ENCODE results near the gene KLHL40.
A peak's percentile ranks its signal among the peaks of the same experiment; 100 is the strongest.

The KLHL40 gene, protein sequence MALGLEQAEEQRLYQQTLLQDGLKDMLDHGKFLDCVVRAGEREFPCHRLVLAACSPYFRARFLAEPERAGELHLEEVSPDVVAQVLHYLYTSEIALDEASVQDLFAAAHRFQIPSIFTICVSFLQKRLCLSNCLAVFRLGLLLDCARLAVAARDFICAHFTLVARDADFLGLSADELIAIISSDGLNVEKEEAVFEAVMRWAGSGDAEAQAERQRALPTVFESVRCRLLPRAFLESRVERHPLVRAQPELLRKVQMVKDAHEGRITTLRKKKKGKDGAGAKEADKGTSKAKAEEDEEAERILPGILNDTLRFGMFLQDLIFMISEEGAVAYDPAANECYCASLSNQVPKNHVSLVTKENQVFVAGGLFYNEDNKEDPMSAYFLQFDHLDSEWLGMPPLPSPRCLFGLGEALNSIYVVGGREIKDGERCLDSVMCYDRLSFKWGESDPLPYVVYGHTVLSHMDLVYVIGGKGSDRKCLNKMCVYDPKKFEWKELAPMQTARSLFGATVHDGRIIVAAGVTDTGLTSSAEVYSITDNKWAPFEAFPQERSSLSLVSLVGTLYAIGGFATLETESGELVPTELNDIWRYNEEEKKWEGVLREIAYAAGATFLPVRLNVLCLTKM

DNA sequence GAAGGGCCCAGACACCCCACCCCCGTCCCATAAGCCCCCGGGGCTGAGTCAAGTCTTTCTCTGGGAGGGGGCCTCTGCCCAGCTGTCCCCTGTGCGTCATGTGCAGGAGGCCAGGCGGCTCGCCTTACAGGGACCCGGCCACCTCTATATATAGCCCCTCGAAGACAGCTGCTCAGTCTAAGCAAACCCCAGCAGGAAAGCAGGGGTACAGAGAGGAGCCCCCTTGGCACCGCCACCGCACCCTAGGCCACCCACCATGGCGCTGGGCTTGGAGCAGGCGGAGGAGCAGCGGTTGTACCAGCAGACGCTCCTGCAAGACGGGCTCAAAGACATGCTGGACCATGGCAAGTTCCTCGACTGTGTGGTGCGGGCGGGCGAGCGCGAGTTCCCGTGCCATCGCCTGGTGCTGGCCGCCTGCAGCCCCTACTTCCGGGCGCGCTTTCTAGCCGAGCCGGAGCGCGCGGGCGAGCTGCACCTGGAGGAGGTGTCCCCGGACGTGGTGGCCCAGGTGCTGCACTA is at the start of gene KLHL40:
TSS of gene KLHL40 (plus strand) at position 175 of the 519 bp plus-strand sequence. CDS start at position 257, 82 bp downstream.
- DNase-seq (ENCODE audit: low spot score in 2 of 2) (no peak), ATAC-seq (no peak)
- Mint-ChIP-seq H3K36me3 (no peaks in the 10 kb centered on the region), H3K27ac (no peak within 1 kb of the TSS), H3K4me3 (peak within 1 kb of the TSS; percentile 9), H3K9me3 (no peaks in the 10 kb centered on the region), H3K4me1 (peaks cover 8% of the 10 kb centered on the region)

DNA sequence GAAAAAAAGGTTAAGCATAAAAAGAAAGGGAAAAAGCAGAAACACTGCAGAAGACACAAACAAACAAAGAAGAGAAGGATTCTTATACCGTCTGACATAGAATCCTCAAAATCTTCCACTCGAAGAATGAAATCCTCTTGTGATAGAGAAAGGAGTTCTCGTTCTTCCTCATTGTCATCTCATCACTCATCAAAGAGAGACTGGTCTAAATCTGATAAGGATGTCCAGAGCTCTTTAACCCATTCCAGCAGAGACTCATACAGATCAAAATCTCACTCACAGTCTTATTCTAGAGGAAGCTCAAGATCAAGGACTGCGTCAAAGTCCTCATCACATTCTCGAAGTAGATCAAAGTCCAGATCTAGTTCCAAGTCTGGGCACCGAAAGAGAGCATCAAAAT is 48.3 kb upstream of the KLHL40 start:
- Mint-ChIP-seq H3K27ac (no peak overlapping the region), H3K4me3 (no peak overlapping the region), H3K4me1 (peaks cover 5% of the 10 kb centered on the region), H3K36me3 (no peaks in the 10 kb centered on the region), H3K9me3 (no peaks in the 10 kb centered on the region)
- ATAC-seq, result no peak
- no peak for DNase-seq (ENCODE audit: low spot score in 2 of 2)

DNA sequence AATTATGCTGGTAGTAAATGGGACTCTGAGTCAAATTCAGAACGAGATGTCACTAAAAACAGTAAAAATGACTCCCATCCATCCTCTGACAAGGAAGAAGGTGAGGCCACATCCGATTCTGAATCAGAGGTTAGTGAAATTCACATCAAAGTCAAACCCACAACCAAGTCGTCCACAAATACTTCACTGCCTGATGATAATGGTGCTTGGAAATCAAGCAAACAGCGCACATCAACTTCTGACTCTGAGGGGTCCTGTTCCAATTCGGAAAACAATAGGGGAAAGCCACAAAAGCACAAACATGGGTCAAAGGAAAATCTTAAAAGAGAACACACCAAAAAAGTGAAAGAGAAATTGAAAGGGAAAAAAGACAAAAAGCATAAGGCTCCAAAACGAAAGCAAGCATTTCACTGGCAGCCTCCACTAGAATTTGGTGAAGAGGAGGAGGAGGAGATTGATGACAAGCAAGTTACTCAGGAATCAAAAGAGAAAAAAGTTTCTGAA is 46.9 kb upstream of the KLHL40 start:
- no peak overlapping the region for H3K4me3 Mint-ChIP-seq
- ATAC-seq, result peak; percentile 95
- no peaks in the 10 kb centered on the region for H3K9me3 Mint-ChIP-seq
- no peaks in the 10 kb centered on the region for H3K36me3 Mint-ChIP-seq
- H3K27ac Mint-ChIP-seq, result no peak overlapping the region
- peak; percentile 14 to 73 for DNase-seq (ENCODE audit: low spot score in 2 of 2)
- H3K4me1 Mint-ChIP-seq, result peaks cover 5% of the 10 kb centered on the region

DNA sequence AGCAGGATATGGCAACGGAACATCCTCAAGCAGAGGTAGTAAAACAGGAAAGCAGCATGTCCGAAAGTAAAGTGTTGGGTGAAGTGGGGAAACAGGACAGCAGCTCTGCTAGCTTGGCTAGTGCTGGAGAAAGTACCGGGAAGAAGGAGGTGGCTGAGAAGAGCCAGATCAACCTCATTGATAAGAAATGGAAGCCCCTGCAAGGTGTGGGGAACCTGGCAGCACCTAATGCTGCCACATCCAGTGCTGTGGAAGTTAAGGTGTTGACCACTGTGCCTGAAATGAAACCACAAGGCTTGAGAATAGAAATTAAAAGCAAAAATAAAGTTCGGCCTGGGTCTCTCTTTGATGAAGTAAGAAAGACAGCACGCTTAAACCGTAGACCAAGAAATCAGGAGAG is 46.1 kb upstream of the KLHL40 start:
- ATAC-seq, result no peak
- DNase-seq (ENCODE audit: low spot score in 2 of 2), result no peak
- Mint-ChIP-seq H3K4me3 (no peak overlapping the region), H3K27ac (no peak overlapping the region), H3K36me3 (no peaks in the 10 kb centered on the region), H3K4me1 (no peaks in the 10 kb centered on the region), H3K9me3 (no peaks in the 10 kb centered on the region)

- DNase-seq (ENCODE audit: low spot score in 2 of 2) (no peak), ATAC-seq (no peak)
- H3K4me3 Mint-ChIP-seq, result no peak overlapping the region
- H3K27ac Mint-ChIP-seq, result peak overlapping the region; percentile 72
- no peaks in the 10 kb centered on the region for H3K9me3 Mint-ChIP-seq
- no peaks in the 10 kb centered on the region for H3K4me1 Mint-ChIP-seq
- H3K36me3 Mint-ChIP-seq, result no peaks in the 10 kb centered on the region
Measured at GRCh38 chr3:42640129-42640528, 45.2 kb upstream of the KLHL40 start.

DNA sequence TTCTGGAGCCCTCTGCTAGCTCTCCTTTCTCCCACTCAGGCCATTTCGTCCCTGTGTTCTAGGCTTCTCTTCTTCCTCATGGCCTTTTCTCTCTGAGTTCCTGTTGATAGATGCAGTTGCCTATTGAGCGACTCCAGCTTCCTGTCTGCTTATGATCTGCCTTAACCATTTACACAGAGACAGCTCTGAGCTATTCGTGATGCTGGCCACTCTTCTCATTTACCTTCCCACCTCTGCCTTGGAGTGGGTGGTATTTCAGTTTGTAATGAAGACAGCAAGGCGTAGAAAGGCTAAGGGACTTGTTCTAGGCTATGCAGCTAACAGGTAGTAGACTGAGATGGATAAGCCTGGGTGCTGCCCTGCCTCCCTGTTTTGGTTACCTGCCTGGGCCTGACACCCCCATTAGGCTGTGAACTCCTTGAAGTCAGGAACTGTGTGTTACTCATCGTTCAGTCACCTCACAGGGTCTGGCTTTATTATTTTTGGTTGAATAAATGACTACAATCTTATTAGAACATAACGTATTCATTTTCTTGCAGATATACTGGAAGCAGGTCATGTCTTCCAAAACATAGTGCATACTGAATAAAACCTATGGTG is 44.5 kb upstream of the KLHL40 start:
- Mint-ChIP-seq H3K27ac (peak overlapping the region; percentile 72), H3K36me3 (no peaks in the 10 kb centered on the region), H3K4me1 (no peaks in the 10 kb centered on the region), H3K9me3 (no peaks in the 10 kb centered on the region), H3K4me3 (no peak overlapping the region)
- DNase-seq (ENCODE audit: low spot score in 2 of 2) (no peak), ATAC-seq (no peak)

- Mint-ChIP-seq H3K27ac (peak overlapping the region; percentile 68), H3K36me3 (peaks cover 13% of the 10 kb centered on the region), H3K4me1 (peaks cover 16% of the 10 kb centered on the region), H3K9me3 (no peaks in the 10 kb centered on the region), H3K4me3 (no peak overlapping the region)
- DNase-seq (ENCODE audit: low spot score in 2 of 2), result no peak
- ATAC-seq, result no peak
Measured at GRCh38 chr3:42647821-42648459, 37.4 kb upstream of the KLHL40 start.

GRCh38 chr3:42649006-42649405 is 36.3 kb upstream of the KLHL40 start:
- H3K27ac Mint-ChIP-seq, result peak overlapping the region; percentile 67
- no peak overlapping the region for H3K4me3 Mint-ChIP-seq
- H3K9me3 Mint-ChIP-seq, result no peaks in the 10 kb centered on the region
- ATAC-seq, result no peak
- peaks cover 27% of the 10 kb centered on the region for H3K4me1 Mint-ChIP-seq
- H3K36me3 Mint-ChIP-seq, result peaks cover 13% of the 10 kb centered on the region
- no peak for DNase-seq (ENCODE audit: low spot score in 2 of 2)

DNA sequence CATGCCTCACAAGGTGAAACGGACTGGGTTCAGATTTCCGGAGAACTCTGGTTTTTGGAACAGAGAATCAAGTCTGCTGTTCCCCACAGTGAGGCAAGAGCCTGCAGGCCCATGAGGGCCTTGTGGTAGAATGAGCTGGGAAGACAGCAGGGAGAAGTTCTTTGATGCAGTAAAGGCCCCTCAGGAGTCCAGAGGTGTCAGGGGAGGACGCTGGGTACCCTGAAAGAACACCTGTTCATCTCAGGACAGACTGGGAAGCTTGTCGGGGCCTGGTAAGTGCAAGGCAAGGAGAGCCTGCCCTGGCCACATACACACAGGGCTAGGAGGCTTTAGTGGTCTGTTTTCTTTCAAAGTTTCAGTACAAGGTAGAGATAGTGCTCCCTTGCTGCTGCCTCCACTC is 35.6 kb upstream of the KLHL40 start:
- ATAC-seq (no peak), DNase-seq (ENCODE audit: low spot score in 2 of 2) (peak in 1 of 2 donors; percentile 40)
- H3K4me3 Mint-ChIP-seq, result no peak overlapping the region
- H3K9me3 Mint-ChIP-seq, result no peaks in the 10 kb centered on the region
- H3K36me3 Mint-ChIP-seq, result peaks cover 13% of the 10 kb centered on the region
- H3K27ac Mint-ChIP-seq, result peak overlapping the region; percentile 67
- peaks cover 27% of the 10 kb centered on the region for H3K4me1 Mint-ChIP-seq

- ATAC-seq (no peak), DNase-seq (ENCODE audit: low spot score in 2 of 2) (no peak)
- peaks cover 13% of the 10 kb centered on the region for H3K36me3 Mint-ChIP-seq
- no peak overlapping the region for H3K4me3 Mint-ChIP-seq
- peaks cover 34% of the 10 kb centered on the region for H3K4me1 Mint-ChIP-seq
- no peak overlapping the region for H3K27ac Mint-ChIP-seq
- no peaks in the 10 kb centered on the region for H3K9me3 Mint-ChIP-seq
Measured at GRCh38 chr3:42651248-42652091, 33.9 kb upstream of the KLHL40 start.

DNA sequence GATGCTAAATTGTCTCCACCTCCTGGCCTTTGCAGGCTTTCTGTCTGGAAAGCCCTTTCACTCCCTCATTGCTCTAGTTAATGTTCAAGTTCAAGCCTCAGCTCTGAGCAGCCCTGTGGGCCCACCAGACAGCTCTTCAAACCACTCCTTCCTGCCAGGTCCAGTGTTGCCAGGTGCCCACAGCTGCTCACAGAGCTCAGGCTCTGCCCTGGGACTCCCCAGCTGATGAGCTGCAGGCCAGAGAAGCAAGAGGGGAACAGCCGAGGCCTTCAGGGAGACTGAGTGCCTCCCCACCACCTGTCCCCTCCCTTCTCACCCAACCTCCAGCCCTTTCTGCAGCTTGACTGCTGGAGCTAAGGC is 33.1 kb upstream of the KLHL40 start:
- peaks cover 13% of the 10 kb centered on the region for H3K36me3 Mint-ChIP-seq
- no peak for DNase-seq (ENCODE audit: low spot score in 2 of 2)
- no peak for ATAC-seq
- H3K9me3 Mint-ChIP-seq, result no peaks in the 10 kb centered on the region
- peaks cover 36% of the 10 kb centered on the region for H3K4me1 Mint-ChIP-seq
- peak overlapping the region; percentile 80 for H3K27ac Mint-ChIP-seq
- H3K4me3 Mint-ChIP-seq, result peak overlapping the region; percentile 73

GRCh38 chr3:42652611-42653302 is 32.6 kb upstream of the KLHL40 start:
- peak; percentile 35 for ATAC-seq
- Mint-ChIP-seq H3K36me3 (peaks cover 13% of the 10 kb centered on the region), H3K4me1 (peaks cover 36% of the 10 kb centered on the region), H3K4me3 (peak overlapping the region; percentile 73), H3K27ac (peak overlapping the region; percentile 80), H3K9me3 (no peaks in the 10 kb centered on the region)
- peak; percentile 3 to 48 for DNase-seq (ENCODE audit: low spot score in 2 of 2)

DNA sequence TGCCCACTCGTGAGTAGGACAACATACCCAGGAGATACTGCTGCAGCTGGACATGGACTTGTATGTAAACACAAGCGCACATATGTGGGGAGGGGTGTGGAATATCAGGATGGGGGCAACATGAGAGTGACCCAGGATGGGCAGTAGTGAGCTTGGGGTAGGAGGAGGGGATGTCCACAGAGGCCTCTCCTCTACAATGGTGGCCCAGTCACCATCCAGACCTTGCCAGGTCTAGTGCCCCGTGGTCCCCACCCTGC is 32.1 kb upstream of the KLHL40 start:
- no peaks in the 10 kb centered on the region for H3K9me3 Mint-ChIP-seq
- H3K4me1 Mint-ChIP-seq, result peaks cover 36% of the 10 kb centered on the region
- H3K27ac Mint-ChIP-seq, result peak overlapping the region; percentile 80
- no peak for ATAC-seq
- H3K4me3 Mint-ChIP-seq, result peak overlapping the region; percentile 73
- peaks cover 13% of the 10 kb centered on the region for H3K36me3 Mint-ChIP-seq
- DNase-seq (ENCODE audit: low spot score in 2 of 2), result no peak
